HL-60 (cell line): Measurements from ENCODE around the gene STPG4.

Experiments used
- GABPA ChIP-seq: IDR thresholded peaks from 2 replicates; pipeline ENCODE4 v1.6.1; 2012; ENCODE audit warnings: low read depth
- POLR2AphosphoS5 ChIP-seq: IDR thresholded peaks from 2 replicates; pipeline ENCODE4 v1.6.1; 2012; ENCODE audit warnings: low read depth
- SPI1 ChIP-seq: IDR thresholded peaks from 2 replicates; pipeline ENCODE4 v1.6.1; 2012; ENCODE audit warnings: low read depth, mild to moderate bottlenecking, borderline replicate concordance
- TF ChIP-seq, protein P1 (sequence below): IDR thresholded peaks from one replicate; pipeline ENCODE4 v1.5.1; 2011; ENCODE audit warnings: low read length, control low read depth, inconsistent platforms; ENCODE audit not compliant: insufficient read depth
- TF ChIP-seq, protein P2 (sequence below): IDR thresholded peaks from 2 replicates; pipeline ENCODE4 v1.6.1; 2012; ENCODE audit warnings: low read depth; ENCODE audit not compliant: insufficient replicate concordance

DNA sequence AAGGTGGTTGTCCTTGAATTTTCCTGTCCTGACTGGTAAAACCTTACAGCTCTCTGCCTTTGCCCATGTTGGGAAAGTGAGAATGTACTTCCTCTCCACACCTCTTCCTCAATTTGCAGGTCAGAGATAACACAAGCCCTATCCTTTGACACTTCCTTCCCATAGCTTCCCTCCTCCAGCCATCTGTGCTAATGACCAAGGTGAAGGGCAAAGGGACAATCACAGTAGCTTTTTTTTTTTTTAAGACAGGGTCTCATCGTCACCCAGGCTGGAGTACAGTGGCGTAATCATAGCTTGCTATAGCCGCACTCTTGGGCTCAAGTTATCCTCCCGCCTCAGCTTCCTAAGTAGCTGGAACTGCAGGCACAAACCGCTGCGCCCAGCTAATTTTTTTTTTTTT lies 24.3 kb upstream of the STPG4 start:
- TF ChIP-seq, protein P1, sequence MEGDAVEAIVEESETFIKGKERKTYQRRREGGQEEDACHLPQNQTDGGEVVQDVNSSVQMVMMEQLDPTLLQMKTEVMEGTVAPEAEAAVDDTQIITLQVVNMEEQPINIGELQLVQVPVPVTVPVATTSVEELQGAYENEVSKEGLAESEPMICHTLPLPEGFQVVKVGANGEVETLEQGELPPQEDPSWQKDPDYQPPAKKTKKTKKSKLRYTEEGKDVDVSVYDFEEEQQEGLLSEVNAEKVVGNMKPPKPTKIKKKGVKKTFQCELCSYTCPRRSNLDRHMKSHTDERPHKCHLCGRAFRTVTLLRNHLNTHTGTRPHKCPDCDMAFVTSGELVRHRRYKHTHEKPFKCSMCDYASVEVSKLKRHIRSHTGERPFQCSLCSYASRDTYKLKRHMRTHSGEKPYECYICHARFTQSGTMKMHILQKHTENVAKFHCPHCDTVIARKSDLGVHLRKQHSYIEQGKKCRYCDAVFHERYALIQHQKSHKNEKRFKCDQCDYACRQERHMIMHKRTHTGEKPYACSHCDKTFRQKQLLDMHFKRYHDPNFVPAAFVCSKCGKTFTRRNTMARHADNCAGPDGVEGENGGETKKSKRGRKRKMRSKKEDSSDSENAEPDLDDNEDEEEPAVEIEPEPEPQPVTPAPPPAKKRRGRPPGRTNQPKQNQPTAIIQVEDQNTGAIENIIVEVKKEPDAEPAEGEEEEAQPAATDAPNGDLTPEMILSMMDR, result no peak
- peak; percentile 56; the same call in 1 of the 2 replicates for TF ChIP-seq POLR2AphosphoS5
- TF ChIP-seq, protein P2, sequence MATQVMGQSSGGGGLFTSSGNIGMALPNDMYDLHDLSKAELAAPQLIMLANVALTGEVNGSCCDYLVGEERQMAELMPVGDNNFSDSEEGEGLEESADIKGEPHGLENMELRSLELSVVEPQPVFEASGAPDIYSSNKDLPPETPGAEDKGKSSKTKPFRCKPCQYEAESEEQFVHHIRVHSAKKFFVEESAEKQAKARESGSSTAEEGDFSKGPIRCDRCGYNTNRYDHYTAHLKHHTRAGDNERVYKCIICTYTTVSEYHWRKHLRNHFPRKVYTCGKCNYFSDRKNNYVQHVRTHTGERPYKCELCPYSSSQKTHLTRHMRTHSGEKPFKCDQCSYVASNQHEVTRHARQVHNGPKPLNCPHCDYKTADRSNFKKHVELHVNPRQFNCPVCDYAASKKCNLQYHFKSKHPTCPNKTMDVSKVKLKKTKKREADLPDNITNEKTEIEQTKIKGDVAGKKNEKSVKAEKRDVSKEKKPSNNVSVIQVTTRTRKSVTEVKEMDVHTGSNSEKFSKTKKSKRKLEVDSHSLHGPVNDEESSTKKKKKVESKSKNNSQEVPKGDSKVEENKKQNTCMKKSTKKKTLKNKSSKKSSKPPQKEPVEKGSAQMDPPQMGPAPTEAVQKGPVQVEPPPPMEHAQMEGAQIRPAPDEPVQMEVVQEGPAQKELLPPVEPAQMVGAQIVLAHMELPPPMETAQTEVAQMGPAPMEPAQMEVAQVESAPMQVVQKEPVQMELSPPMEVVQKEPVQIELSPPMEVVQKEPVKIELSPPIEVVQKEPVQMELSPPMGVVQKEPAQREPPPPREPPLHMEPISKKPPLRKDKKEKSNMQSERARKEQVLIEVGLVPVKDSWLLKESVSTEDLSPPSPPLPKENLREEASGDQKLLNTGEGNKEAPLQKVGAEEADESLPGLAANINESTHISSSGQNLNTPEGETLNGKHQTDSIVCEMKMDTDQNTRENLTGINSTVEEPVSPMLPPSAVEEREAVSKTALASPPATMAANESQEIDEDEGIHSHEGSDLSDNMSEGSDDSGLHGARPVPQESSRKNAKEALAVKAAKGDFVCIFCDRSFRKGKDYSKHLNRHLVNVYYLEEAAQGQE, result no peak
- peak; percentile 99 for TF ChIP-seq SPI1
- no peak for TF ChIP-seq GABPA
